Skeletal muscle satellite cell (primary cell): ENCODE results near the gene WSCD1. TPM values are rescaled to one million over a fixed set of nuclear protein-coding genes. Genes with fewer than 3 reads are reported as not detected.
A peak's percentile ranks its signal among the peaks of the same experiment; 100 is the strongest.

Experiments used
- H3K27me3 ChIP-seq: 2 replicates; pipeline ENCODE4 v1.7.0; 2013; ENCODE audit warnings: low read length; ENCODE audit not compliant: control insufficient read depth, insufficient read depth
- H3K36me3 ChIP-seq: 2 replicates; pipeline ENCODE4 v1.7.0; 2013; ENCODE audit warnings: mild to moderate bottlenecking, control low read depth, low read length; ENCODE audit not compliant: insufficient read depth
- H3K4me1 ChIP-seq: 2 replicates; pipeline ENCODE4 v1.7.0; 2013; ENCODE audit warnings: low read length; ENCODE audit not compliant: control insufficient read depth, insufficient read depth
- H3K4me2 ChIP-seq: 2 replicates; pipeline ENCODE4 v1.7.0; 2013; ENCODE audit warnings: mild to moderate bottlenecking, low read length
- H3K4me3 ChIP-seq: 2 replicates; pipeline ENCODE4 v1.7.0; 2013; ENCODE audit warnings: low read length
- H3K9ac ChIP-seq: 2 replicates; pipeline ENCODE4 v1.7.0; 2013; ENCODE audit warnings: mild to moderate bottlenecking, low read depth, low read length, moderate library complexity
- H3K9me3 ChIP-seq: replicated peaks from 2 replicates; pipeline ENCODE4 v1.7.0; 2013; ENCODE audit warnings: mild to moderate bottlenecking, control low read depth, low read length
- total RNA-seq: library from RNA; depleted of rRNA; stranded (reverse); fragments of >200 nt; gene quantifications from 2 replicates; pipeline ENCODE4 v1.2.3, GENCODE V29; 2012; rRNA removed

The WSCD1 gene
- total RNA-seq = under 0.01 and 1.3 TPM in 2 replicates

DNA sequence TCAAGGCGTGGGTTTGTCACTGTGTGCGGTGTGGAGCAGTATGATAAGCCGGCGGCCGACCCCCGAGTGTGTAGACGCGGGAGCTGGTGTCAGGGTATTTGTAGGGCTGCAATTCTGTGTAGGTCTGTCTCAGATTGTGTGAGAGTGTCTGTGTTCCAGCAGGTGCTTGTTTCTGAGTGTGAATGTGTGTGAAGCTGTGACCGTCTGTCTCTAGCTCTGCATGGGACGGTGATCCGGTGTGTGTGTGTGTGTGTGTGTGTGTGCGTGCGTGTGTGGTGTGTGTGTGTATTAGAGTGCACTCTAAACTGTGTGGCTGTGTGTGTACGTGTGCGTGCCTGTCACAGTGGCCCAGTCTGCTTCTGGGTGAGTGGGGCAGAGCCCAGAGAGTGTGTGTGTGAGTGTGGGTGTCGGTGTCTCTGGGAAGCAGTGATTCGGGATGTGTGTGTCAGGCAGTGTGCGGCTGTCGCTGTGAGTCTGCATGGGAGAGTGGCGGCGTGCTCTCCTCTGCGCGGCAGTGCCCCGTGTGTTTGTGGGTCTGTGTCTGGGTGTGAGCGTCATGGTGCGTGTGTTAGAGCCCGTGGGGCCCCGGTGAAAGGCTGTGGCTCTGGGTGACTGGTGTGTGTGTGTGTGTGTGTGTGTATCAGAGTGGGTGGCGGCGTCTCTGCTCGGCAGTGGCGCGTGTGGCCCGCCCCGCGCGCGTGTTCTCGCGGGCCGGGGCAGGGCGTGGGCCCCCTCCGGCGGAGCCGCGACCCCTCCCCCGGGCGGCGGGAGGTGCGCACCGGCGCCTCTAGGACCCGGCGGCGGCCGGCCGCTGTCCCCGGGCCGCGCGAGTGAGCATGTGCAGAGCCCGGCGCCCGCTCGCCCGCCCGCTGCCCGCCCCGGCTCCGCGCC, at the start of gene WSCD1:
Gene WSCD1, plus strand, starts transcription at position 841 of the 891 bp plus-strand sequence. CDS start 10,280 bp downstream, outside the sequence.
- Histone ChIP-seq H3K27me3 (peaks cover 33% of the 10 kb centered on the region), H3K36me3 (no peaks in the 10 kb centered on the region), H3K4me3 (peak within 1 kb of the TSS; percentile 70), H3K9ac (no peak within 1 kb of the TSS), H3K4me1 (peaks cover 17% of the 10 kb centered on the region), H3K9me3 (no peaks in the 10 kb centered on the region), H3K4me2 (peak within 1 kb of the TSS; percentile 85)

GRCh38 chr17:6021011-6021400, 49.2 kb upstream of the WSCD1 start:
- H3K4me3 ChIP-seq = no peak overlapping the region
- H3K4me2 ChIP-seq = no peak overlapping the region
- H3K9me3 ChIP-seq = no peaks in the 10 kb centered on the region
- H3K4me1 ChIP-seq = peaks cover 32% of the 10 kb centered on the region
- H3K27me3 ChIP-seq = no peaks in the 10 kb centered on the region
- peak overlapping the region; percentile 3 for H3K9ac ChIP-seq
- no peaks in the 10 kb centered on the region for H3K36me3 ChIP-seq

- Histone ChIP-seq H3K9ac (no peak overlapping the region), H3K9me3 (no peaks in the 10 kb centered on the region), H3K27me3 (no peaks in the 10 kb centered on the region), H3K4me3 (no peak overlapping the region), H3K36me3 (no peaks in the 10 kb centered on the region), H3K4me2 (no peak overlapping the region), H3K4me1 (peaks cover 32% of the 10 kb centered on the region)
Observed at GRCh38 chr17:6021627-6022026, 48.6 kb upstream of the WSCD1 start.

GRCh38 chr17:6023036-6023831, 46.9 kb upstream of the WSCD1 start:
- H3K4me1 ChIP-seq = peaks cover 44% of the 10 kb centered on the region
- no peaks in the 10 kb centered on the region for H3K9me3 ChIP-seq
- no peaks in the 10 kb centered on the region for H3K36me3 ChIP-seq
- no peak overlapping the region for H3K9ac ChIP-seq
- no peaks in the 10 kb centered on the region for H3K27me3 ChIP-seq
- no peak overlapping the region for H3K4me2 ChIP-seq
- H3K4me3 ChIP-seq = no peak overlapping the region

- no peak overlapping the region for H3K4me2 ChIP-seq
- H3K9ac ChIP-seq = peak overlapping the region; percentile 36
- H3K4me3 ChIP-seq = no peak overlapping the region
- no peaks in the 10 kb centered on the region for H3K9me3 ChIP-seq
- peaks cover 51% of the 10 kb centered on the region for H3K4me1 ChIP-seq
- H3K27me3 ChIP-seq = no peaks in the 10 kb centered on the region
- H3K36me3 ChIP-seq = no peaks in the 10 kb centered on the region
Observed at GRCh38 chr17:6024576-6024975, 45.6 kb upstream of the WSCD1 start.

DNA sequence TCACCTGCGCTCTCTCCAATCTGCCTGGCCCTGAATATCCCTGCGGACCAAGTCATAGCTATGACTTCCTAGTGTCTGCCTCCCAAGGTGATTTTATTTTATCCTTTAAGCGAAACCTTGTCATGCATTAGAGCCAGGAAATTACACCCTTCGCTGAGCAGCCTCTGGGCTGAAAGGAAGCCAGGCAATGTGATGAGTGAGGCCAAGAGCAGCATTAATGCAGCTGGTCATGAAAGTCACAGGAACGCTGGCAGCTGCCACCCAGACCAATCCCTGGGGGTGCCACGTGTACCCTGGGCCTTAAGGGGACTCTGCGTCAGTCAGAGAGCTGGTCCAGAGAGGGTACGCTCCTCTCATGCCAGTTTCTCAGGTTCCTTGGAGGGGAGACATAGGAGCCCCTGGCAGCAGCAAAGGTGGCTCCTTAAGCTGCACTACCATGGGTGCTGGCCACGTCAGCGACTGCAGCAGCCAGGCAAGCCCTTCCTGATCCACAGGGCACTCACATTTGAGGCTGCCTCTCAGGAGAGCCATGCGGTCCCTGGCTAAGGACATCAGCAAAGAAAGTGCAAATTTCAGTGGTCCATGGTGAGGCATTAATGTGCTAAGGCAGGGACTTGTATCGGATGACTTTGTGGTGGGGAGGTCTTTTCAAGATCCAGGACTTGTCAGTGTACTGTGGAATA, 42.7 kb upstream of the WSCD1 start:
- Histone ChIP-seq H3K36me3 (no peaks in the 10 kb centered on the region), H3K4me3 (no peak overlapping the region), H3K27me3 (no peaks in the 10 kb centered on the region), H3K4me2 (no peak overlapping the region), H3K9ac (no peak overlapping the region), H3K9me3 (no peaks in the 10 kb centered on the region), H3K4me1 (peaks cover 33% of the 10 kb centered on the region)

DNA sequence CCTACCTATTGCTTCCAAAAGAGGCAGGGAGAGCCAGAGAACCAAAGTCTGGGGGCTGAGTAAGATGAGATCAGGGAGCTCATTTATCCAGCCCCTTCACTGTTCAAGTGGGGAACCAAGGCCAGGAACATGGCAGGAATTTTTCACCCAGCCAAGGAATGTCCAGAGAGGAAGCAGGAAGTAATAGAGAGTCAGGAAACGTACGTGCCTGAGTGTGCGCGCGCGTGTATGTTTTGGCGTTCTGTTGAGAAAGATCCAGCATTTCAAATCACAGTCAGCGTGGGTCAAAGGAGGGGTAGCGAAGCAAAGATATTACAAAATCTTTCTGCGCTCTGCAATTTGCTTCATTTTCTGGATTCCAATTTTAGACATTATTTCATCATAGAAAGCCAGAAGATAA, 41.9 kb upstream of the WSCD1 start:
- Histone ChIP-seq H3K9me3 (no peaks in the 10 kb centered on the region), H3K36me3 (no peaks in the 10 kb centered on the region), H3K9ac (no peak overlapping the region)

GRCh38 chr17:6035801-6036394, 34.3 kb upstream of the WSCD1 start:
- Histone ChIP-seq H3K9me3 (no peaks in the 10 kb centered on the region), H3K36me3 (no peaks in the 10 kb centered on the region), H3K4me1 (no peaks in the 10 kb centered on the region), H3K4me2 (no peak overlapping the region), H3K4me3 (no peak overlapping the region), H3K9ac (no peak overlapping the region), H3K27me3 (peaks cover 9% of the 10 kb centered on the region)

More for the DNA sequence above, 41.9 kb upstream of the WSCD1 start:
- peaks cover 33% of the 10 kb centered on the region for H3K4me1 ChIP-seq
- H3K27me3 ChIP-seq = no peaks in the 10 kb centered on the region
- H3K4me2 ChIP-seq = peak overlapping the region; percentile 64
- H3K4me3 ChIP-seq = peak overlapping the region; percentile 36

GRCh38 chr17:6040504-6040903, 29.7 kb upstream of the WSCD1 start:
- Histone ChIP-seq H3K9me3 (no peaks in the 10 kb centered on the region), H3K27me3 (peaks cover 14% of the 10 kb centered on the region), H3K4me1 (no peaks in the 10 kb centered on the region), H3K4me3 (no peak overlapping the region), H3K9ac (no peak overlapping the region), H3K36me3 (no peaks in the 10 kb centered on the region), H3K4me2 (no peak overlapping the region)

- H3K4me3 ChIP-seq = no peak overlapping the region
- peaks cover 13% of the 10 kb centered on the region for H3K27me3 ChIP-seq
- no peak overlapping the region for H3K9ac ChIP-seq
- H3K4me2 ChIP-seq = no peak overlapping the region
- H3K4me1 ChIP-seq = no peaks in the 10 kb centered on the region
- H3K9me3 ChIP-seq = no peaks in the 10 kb centered on the region
- no peaks in the 10 kb centered on the region for H3K36me3 ChIP-seq
Observed at GRCh38 chr17:6041246-6041645, 28.9 kb upstream of the WSCD1 start.

GRCh38 chr17:6043405-6043804, 26.8 kb upstream of the WSCD1 start:
- Histone ChIP-seq H3K4me2 (no peak overlapping the region), H3K4me3 (no peak overlapping the region), H3K36me3 (no peaks in the 10 kb centered on the region), H3K9me3 (no peaks in the 10 kb centered on the region), H3K27me3 (peaks cover 10% of the 10 kb centered on the region), H3K9ac (no peak overlapping the region), H3K4me1 (peaks cover 9% of the 10 kb centered on the region)
